GM12872 (cell line): ENCODE data around the gene DCK.

Source experiments
- TF ChIP-seq, protein P1 (sequence below): IDR thresholded peaks from 3 replicates; pipeline ENCODE4 v1.5.1; 2011; ENCODE audit warnings: low read depth, mild to moderate bottlenecking, low read length, moderate library complexity; ENCODE audit not compliant: insufficient read depth

The DCK gene

DNA sequence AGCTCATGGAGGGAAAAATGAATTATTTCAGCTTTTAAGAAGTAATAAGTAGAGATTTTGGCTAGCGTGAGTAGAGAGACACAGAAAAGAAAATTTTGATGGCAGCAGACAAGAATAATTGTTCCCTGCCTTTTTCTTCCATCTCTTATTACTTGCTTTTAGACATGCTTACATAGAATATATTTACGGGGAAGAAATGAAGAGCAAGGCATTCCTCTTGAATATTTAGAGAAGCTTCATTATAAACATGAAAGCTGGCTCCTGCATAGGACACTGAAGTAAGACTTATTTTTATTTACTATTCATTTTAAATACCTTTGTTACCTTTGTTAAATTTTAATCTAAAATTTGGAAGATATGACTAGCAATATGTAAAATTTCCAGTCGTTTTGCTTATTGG is 32.2 kb downstream of the DCK start:
- TF ChIP-seq, protein P1, sequence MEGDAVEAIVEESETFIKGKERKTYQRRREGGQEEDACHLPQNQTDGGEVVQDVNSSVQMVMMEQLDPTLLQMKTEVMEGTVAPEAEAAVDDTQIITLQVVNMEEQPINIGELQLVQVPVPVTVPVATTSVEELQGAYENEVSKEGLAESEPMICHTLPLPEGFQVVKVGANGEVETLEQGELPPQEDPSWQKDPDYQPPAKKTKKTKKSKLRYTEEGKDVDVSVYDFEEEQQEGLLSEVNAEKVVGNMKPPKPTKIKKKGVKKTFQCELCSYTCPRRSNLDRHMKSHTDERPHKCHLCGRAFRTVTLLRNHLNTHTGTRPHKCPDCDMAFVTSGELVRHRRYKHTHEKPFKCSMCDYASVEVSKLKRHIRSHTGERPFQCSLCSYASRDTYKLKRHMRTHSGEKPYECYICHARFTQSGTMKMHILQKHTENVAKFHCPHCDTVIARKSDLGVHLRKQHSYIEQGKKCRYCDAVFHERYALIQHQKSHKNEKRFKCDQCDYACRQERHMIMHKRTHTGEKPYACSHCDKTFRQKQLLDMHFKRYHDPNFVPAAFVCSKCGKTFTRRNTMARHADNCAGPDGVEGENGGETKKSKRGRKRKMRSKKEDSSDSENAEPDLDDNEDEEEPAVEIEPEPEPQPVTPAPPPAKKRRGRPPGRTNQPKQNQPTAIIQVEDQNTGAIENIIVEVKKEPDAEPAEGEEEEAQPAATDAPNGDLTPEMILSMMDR = no peak

DNA sequence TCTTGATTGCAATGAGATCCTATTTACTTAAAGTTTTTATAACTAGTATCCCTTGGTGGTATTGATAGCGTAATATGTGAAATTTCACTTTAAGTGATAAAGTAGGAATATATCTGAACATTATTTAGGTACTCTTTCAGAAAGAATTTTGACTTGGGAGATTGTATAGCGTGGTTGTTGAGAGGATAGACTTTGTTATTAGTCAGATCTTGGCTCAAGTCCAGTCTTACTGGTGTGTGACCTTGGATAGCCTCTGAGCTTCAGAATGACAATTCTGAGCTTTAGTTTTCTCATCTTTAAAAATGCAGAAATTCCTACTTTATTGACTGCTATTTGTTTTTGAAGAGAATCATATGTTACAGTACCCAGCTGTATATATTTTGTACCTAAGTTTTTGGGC is 32.6 kb downstream of the DCK start:
- TF ChIP-seq, protein P1 = no peak

DNA sequence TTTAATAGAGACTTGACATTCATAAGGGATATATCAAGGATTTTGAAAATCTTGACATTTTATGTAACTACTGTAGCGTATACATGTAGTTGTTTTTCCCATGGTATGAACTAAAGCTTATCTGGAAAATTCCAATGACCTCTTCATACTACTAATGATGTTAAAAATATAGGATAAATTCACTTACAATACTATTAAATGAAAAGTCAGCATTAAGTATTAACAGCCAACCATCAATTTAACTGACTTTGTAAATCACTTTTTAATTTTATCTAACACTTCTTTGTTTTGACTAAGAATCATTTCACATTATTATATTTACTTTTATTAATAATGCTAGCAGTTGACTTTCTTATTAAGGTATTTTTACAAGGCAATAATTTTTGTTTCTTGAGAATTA is 34.2 kb downstream of the DCK start:
- TF ChIP-seq, protein P1 = no peak

DNA sequence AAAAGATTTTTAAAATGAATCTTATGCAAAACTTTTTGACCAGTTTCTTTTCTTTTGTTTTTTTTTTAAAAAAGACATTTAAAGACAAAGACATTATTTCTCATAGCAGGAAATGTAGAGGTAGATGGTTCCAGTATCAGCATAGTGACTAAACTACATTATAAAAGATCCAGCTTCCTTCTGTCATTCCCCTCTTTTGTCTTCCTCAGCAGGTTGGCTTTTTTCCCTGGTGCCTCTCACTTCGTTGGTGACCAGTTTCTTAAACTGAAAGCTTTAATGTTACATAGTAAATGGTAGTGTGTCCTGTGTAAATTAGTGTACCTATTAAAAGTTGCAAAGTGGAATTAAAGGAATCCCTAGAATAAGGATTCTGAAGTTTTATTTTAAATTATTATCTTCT is 36.1 kb downstream of the DCK start:
- TF ChIP-seq, protein P1 = no peak

DNA sequence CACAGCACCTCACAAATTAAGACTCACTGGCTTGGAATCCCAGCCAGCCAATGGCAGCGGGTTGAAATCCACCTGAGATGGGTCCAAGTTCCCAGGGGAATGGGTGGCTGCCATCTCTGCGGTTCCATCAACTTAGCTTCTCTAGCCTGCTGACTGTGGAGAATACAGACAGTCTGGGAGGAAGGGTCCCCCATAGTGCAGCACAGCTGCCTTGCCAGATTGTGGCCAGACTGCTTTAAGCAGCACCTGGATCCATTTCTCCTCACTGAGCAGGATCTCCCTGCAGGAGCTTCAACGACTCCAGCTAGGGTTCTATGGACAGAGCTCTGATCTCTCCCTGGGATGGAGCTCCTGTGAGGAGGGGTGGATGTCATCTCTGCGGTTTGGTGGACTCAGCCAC is 51.8 kb downstream of the DCK start:
- TF ChIP-seq, protein P1 = no peak

DNA sequence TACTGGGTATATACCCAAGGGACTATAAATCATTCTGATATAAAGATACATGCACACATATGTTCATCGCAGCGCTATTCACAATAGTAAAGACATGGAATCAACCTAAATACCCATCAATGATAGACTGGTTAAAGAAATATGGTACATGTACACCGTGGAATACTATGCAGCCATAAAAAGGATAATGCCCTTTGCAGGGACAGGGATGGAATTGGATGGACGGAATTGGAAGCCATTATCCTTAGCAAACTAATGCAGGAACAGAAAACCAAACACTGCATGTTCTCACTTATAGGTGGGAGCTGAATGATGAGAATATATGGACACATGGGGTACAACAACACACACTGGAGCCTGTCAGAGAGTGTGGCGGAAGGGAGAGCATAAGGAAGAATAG is 55.9 kb downstream of the DCK start:
- TF ChIP-seq, protein P1 = no peak

DNA sequence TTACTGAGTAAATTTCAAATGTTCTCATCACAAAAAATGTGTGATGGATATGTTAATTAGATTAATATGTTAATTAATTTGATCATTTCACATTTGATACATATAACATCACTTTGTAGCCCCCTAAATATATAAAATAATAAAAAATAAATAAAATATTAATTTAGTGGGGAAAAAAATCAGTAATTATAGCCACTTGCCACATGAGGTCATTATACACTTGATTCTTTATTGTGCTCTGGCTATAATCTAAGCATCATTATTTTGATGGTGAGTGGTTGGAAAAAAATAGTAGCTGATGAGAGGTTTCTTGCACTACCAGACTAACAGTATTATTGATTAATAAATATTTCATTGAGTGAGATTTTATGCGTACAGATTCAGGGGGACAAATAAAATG is 57.4 kb downstream of the DCK start:
- TF ChIP-seq, protein P1 = no peak

DNA sequence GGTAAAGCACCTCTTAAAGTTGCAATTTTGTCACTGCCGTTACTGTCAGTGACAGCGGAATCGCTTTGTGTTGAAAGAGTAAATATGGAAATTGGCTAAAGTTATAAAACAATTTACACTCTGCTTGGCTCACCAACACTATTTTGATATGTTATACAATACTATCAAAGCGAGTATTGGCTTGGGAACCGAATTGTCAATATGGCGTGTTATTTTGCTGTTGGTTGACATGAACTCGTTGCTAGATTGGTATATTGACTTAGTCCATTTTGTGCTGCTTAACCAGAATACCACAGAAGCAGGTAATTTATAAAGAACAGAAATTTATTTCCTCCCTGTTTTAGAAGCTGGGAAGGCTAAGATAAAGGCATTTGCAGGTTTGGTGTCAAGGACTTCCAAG is 58.6 kb downstream of the DCK start:
- TF ChIP-seq, protein P1 = no peak
